NCI-H2029 (cell line): ENCODE data around the gene AGRN.
"Not testable (repeated sequence)": the region's sequence is repeated elsewhere in the genome, so short reads cannot be mapped to it uniquely, and the experiment has no call there.

Experiments used
- DNase-seq: peaks from one replicate; lab custom pipeline; 2025; lab: John Stamatoyannopoulos, UW

Gene AGRN

DNA sequence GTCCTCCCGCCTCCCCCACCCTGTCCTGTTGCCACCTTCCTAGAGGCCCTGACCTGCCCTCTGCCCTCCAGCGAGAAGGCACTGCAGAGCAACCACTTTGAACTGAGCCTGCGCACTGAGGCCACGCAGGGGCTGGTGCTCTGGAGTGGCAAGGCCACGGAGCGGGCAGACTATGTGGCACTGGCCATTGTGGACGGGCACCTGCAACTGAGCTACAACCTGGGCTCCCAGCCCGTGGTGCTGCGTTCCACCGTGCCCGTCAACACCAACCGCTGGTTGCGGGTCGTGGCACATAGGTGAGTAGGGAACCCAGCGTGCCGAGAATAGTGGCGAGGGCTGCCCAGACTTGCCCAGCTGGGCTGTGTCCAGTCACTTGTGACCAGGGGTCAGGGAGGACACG is 33.8 kb downstream of the AGRN start:
- DNase-seq: no peak

GRCh38 chr1:1054099-1054700 is 34.3 kb downstream of the AGRN start:
- DNase-seq: no peak

GRCh38 chr1:1054971-1055370 is 35.1 kb downstream of the AGRN start:
- DNase-seq: no peak

GRCh38 chr1:1055841-1056736 is 36.2 kb downstream of the AGRN start:
- DNase-seq: no peak

GRCh38 chr1:1057769-1058087 is 37.8 kb downstream of the AGRN start:
- not testable (repeated sequence) for DNase-seq

GRCh38 chr1:1058088-1058905 is 38.4 kb downstream of the AGRN start:
- no peak for DNase-seq

GRCh38 chr1:1058921-1059493 is 39.1 kb downstream of the AGRN start:
- no peak for DNase-seq

- DNase-seq: peak; percentile 40
Observed at GRCh38 chr1:1059494-1060280, 39.8 kb downstream of the AGRN start.

- no peak for DNase-seq
Observed at GRCh38 chr1:1060281-1061000, 40.5 kb downstream of the AGRN start.

DNA sequence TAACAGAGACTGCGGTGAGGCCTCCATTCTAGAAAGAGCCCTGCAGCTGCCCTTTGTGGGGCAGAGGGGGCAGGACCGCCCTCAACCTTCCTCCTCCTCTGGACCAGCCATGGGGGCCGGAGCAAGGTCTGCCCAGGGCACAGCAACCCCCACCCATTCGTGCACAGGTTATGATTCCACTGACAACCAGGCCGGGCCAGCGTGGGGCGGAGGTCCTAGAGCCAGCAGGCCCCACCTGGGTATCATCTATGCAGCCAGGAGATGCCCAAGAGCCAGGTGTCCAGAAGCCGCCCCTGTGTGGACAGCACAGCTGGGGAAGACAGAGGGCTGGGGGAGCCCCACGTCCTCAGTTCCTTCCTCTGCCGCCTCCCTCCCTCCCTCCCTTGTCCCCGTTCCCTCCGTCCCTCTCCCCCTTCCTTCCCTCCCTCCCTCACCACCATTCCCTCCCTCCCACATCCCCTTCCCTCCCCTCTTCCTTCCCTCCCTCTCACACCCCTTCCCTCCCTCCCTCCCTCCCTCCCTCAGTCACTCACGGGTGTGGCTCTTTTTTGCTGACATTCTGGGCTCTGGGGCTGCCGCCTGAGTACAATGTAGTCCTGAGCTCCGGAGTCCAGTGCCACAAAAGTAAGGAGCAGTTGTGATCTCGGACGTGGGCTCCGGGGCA is 41.9 kb downstream of the AGRN start:
- DNase-seq: no peak

DNA sequence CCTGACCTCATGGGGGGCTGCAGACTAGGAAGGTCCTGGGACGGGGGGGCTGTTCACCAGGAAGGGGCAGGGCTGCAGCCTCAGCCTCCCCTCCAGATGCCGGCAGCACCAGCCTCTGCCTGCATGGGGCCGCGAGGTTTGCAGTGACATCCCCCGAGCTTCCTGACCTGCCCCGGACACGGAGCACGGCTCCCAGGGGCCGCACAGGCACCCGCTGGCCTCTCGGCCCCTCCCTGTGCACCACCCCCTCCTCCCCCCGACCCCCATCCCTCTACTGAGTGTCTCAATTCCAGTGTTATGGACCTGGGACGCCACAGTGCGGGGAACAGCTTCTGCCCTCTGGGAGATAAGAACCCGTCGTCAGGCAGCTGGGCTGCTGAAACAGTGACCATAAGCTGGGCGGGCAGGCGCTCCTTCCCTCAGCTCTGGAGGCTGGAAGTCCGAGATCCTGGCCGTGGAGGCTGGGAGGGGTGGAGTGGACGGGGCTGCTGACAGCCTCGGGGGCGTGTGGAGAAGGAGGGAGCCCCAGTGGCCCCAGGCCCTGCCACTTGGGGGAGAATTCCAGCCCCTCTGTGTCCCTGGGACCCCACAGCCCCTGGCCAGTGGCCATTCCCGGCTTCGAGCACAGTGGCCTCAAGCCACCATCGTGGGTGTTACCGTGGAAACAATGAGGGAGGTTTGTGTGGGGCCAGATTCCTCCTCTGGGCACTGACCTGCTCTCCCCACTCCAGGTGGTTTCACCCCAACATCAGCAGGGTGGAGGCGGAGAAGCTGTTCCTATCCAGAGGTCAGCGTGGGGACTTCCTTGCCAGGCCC is 42.6 kb downstream of the AGRN start:
- DNase-seq: no peak

DNA sequence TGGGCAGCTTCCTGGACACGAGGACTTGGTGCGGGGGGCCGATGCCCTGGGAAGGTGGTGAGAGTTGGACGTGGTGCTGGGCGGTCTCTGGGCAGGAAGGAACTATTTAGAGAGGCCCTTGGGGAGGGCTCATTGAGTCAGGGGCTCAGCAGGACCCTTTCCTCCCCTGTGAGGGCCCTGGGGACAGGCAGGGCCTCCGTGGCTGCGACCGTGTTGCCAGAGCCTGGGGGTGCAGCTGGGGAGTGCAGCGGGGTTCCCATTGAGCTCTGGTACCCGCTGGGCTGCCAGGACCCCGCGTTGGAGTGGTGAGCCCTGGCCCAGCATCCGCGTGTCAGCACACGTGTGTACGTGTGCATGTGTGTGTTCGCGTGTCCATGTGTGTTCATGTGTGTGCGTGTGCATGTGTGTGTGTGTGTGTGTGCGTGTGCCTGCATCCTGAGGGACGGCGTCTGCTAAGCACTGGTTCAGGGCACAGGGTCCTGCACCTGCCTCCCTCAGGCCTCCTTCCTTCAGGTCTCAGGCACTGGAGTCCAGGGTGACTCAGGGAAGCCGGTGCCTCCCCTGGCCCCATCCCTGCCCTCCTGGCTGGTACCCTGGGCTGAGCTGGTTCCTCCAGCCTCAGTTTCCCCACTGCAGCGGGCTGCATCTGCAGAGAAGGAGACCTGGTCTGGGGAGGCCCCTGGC is 43.5 kb downstream of the AGRN start:
- no peak for DNase-seq

DNA sequence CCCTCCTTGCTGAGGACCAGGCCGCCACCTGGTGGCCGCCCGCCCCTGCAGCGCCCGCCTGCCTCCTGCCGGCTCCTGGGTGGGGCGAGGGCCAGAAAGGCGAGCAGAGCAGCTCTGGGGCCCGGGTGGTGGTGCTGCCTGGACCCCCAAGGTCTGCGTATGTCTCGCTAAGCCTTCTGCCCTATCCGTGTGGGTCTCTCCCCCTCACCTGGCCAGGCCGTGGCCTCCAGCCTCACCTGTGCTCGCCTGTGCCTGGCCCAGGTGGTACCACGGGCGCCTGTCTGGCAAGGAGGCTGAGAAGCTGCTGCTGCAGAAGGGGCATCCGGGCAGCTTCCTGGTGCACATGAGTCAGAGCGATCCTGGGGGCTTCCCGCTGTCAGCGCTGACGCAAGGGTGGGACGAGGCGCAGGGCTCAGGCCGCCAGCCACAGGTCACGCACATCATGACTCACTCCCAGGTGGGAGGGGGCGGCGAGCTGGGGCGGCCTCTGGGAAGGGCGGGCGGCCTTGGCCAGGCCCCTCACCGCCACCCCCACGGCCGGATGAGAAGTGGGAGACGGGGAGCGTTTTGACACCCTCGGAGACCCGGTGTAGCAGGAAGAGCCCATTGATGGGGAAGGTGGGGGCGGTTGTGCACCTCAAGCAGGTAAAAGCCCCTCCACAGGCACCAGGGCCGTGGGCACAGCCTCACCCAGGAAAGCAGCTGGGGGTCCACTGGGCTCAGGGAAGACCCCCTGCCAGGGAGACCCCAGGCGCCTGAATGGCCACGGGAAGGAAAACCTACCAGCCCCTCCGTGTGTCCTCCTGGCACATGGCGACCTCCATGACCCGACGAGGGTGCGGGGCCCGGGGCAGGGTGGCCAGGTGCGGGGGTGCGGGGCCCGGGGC is 44.3 kb downstream of the AGRN start:
- no peak for DNase-seq

- no peak for DNase-seq
Observed at GRCh38 chr1:1065265-1065939, 45.5 kb downstream of the AGRN start.

DNA sequence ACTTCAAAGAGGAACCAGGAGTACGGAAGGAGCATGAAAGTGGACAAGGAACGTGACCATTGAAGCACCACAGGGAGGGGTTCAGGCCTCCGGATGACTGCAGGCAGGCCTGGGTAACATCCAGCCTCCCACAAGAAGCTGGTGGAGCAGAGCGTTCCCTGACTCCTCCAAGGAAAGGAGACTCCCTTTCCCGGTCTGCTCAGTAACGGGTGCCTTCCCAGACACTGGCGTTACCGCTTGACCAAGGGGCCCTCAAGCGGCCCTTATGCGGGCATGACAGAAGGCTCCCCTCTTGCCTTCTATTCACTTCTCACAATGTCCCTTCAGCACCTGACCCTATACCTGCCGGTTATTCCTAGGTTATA is 46.0 kb downstream of the AGRN start:
- not testable (repeated sequence) for DNase-seq

DNA sequence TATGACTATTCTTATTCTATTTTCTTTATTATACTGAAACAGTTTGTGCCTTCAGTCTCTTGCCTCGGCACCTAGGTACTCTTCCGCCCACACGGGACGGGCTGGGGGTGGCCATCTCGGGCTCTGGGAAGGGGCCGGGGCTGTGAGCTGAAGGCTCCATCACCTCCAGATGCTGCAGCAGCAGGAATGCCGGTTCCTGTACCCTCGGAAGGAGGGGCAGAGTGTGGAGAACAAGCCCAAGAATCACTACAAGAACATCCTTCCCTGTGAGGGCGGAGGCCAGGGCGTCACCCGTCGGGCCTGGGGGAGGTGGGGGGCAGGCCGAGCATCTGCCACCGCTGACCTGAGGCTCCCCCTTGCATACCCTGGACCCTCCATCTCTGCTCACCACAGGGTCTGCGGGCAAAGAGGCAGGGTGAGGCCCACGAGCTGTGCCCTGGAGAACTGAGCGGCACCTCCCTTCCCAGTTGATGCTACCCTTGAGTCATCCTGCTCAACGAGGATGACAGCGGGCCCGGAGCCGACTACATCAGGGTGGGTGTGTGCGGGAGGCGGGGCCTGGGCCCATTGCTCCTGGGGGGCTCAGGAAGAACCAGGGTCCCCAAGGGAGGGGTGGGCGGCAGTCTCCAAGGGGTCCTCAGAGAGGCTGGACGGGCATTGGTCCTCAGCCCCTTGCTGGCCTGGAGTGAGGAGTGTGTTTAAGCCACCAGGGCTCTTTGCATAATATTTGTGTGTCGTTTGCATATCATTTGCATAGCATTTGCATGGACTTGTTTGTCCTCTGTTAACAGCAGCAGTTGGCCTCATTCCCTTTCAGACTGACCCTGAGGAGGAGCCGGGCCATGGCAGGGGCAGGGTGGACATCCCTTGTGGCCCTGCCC is 46.7 kb downstream of the AGRN start:
- DNase-seq: no peak
